H1 (cell line): ENCODE measurements around the gene ADGRV1. TPM values are rescaled to one million over a fixed set of nuclear protein-coding genes. Genes with fewer than 3 reads are reported as not detected.

Experiments used
- CHD7 ChIP-seq: fragments of 300-600 bp; sonication (generic); IDR thresholded peaks from 2 replicates; pipeline ENCODE4 v1.7.1; 2012; ENCODE audit warnings: low read length, moderate library complexity, mild to moderate bottlenecking, inconsistent platforms; ENCODE audit not compliant: insufficient replicate concordance
- polyA plus RNA-seq, 7 experiments: library from polyadenylated mRNA; depleted of rRNA in 3 of 7; stranded (reverse) in 5 of 7; unstranded in 2 of 7; fragments of >200 nt in 5 of 7; fragments of 200-250 nt in 2 of 7; gene quantifications; 1 replicate in 5 of 7; 2 replicates in 1 of 7; 4 replicates in 1 of 7; pipeline versions ENCODE4 v1.2.1 to v1.2.3, GENCODE V29; 2011 to 2013; ENCODE audit warnings: missing spikeins in 2 of 7, mixed read lengths in 2 of 7
- total RNA-seq: library from RNA; stranded (reverse); fragmentation: NEBNext Ultra II Directional; extraction: Animal tissue kit (Norgen Biotek cat#: 25700); gene quantifications from 2 replicates; pipeline ENCODE4 v1.2.1, GENCODE V29; 2021

ADGRV1 gene
- total and polyA plus RNA-seq, 2 of the 8 experiments (the other 6 are each of a cell fraction or from before 2014, with no cell fraction given): 53.1 to 62.2 TPM

GRCh38 chr5:90861843-90862586 lies 303.4 kb downstream of the ADGRV1 start (continued):
- no peak for TF ChIP-seq CHD7
